CD4-positive, alpha-beta memory T cell (primary cell): ENCODE data around the gene TNFRSF18. TPM values are rescaled to one million over a fixed set of nuclear protein-coding genes. Genes with fewer than 3 reads are reported as not detected.

Experiments used
- CTCF ChIA-PET: fragments of 350-600 bp; sonication (Branson Sonifier 250); formaldehyde crosslinking; loops from one replicate; lab custom pipeline; 2021; ENCODE audit warnings: inconsistent platforms; ENCODE audit not compliant: partially characterized antibody; lab: Charles Lee
- POLR2A ChIA-PET: fragments of 350-600 bp; sonication (Branson Sonifier 250); formaldehyde crosslinking; loops from one replicate; lab custom pipeline; 2021; ENCODE audit not compliant: partially characterized antibody; lab: Charles Lee
- DNase-seq, 5 donors: peaks; one replicate each; pipeline versions ENCODE4 v3.0.0 to v3.0.0-alpha.2; 2020 to 2022; ENCODE audit warnings: mixed read lengths in 1 of 5
- H3K27ac ChIP-seq: one replicate; pipeline ENCODE4 v1.7.0; 2013; ENCODE audit warnings: low read depth, low read length
- H3K27me3 ChIP-seq: 2 replicates; pipeline ENCODE4 v1.7.0; 2013; ENCODE audit warnings: mild to moderate bottlenecking, low read length, moderate library complexity; ENCODE audit not compliant: insufficient read depth
- H3K36me3 ChIP-seq: 2 replicates; pipeline ENCODE4 v1.7.0; 2013; ENCODE audit warnings: mild to moderate bottlenecking, low read length, moderate library complexity; ENCODE audit not compliant: insufficient read depth
- H3K4me1 ChIP-seq: 2 replicates; pipeline ENCODE4 v1.7.0; 2013; ENCODE audit warnings: mild to moderate bottlenecking, low read length, moderate library complexity; ENCODE audit not compliant: insufficient read depth
- H3K4me3 ChIP-seq, 2 donors: one replicate each; pipeline ENCODE4 v1.7.0; 2013; ENCODE audit warnings: low read length in 2 of 2, mild to moderate bottlenecking in 1 of 2
- H3K9me3 ChIP-seq, 2 donors: one replicate each; pipeline ENCODE4 v1.7.0; 2013; ENCODE audit warnings: low read length in 2 of 2, control low read depth in 1 of 2; ENCODE audit not compliant: control insufficient read depth in 1 of 2
- H3K27ac Mint-ChIP-seq, 7 donors: one replicate each; pipeline ENCODE4 v1.8.0; 2020 to 2021; ENCODE audit warnings: mixed read lengths in 7 of 7, mild to moderate bottlenecking in 6 of 7, inconsistent platforms in 3 of 7, moderate library complexity in 3 of 7
- H3K27me3 Mint-ChIP-seq, 2 donors: one replicate each; pipeline ENCODE4 v1.8.0; 2020 to 2021; ENCODE audit warnings: mixed read lengths in 2 of 2
- H3K36me3 Mint-ChIP-seq, 2 donors: one replicate each; pipeline ENCODE4 v1.8.0; 2020 to 2021; ENCODE audit warnings: mixed read lengths in 2 of 2, inconsistent platforms in 1 of 2, mild to moderate bottlenecking in 1 of 2
- H3K4me1 Mint-ChIP-seq, 4 donors: one replicate each; pipeline ENCODE4 v1.8.0; 2020 to 2021; ENCODE audit warnings: mixed read lengths in 4 of 4, mild to moderate bottlenecking in 1 of 4
- H3K4me3 Mint-ChIP-seq, 8 donors: one replicate each; pipeline ENCODE4 v1.8.0; 2020 to 2021; ENCODE audit warnings: mixed read lengths in 8 of 8, mild to moderate bottlenecking in 7 of 8, moderate library complexity in 6 of 8, inconsistent platforms in 3 of 8
- H3K9me3 Mint-ChIP-seq, 8 donors: one replicate each; pipeline ENCODE4 v1.8.0; 2020 to 2021; ENCODE audit warnings: mixed read lengths in 8 of 8, mild to moderate bottlenecking in 5 of 8, inconsistent platforms in 3 of 8, moderate library complexity in 1 of 8
- intact Hi-C: fragments of 100-400 bp; cut with micrococcal nuclease; formaldehyde crosslinking; loops from one replicate; pipeline ENCODE4 v1.15.1; 2023
- polyA plus RNA-seq, 2 donors: library from polyadenylated mRNA; unstranded; fragments of 300-500 nt; fragmentation: Illumina TruSeq; gene quantifications; one replicate each; pipeline ENCODE4 v1.2.3, GENCODE V29; 2021
- total RNA-seq, 2 experiments: library from RNA; stranded (reverse); gene quantifications; one replicate each; pipeline ENCODE4 v1.2.3, GENCODE V29; 2021

Gene TNFRSF18
- total and polyA plus RNA-seq, 4 experiments from 2014 or later: 8.0 to 27.1 (median 15.4) TPM

GRCh38 chr1:1165485-1165884 lies 40.9 kb downstream of the TNFRSF18 start:
- peaks cover 3 to 8% of the 10 kb centered on the region in 2 donors for H3K27me3 Mint-ChIP-seq
- no peaks in the 10 kb centered on the region for H3K36me3 Mint-ChIP-seq
- ChIA-PET CTCF (no interaction called here), POLR2A (no interaction called here)
- peaks cover 3 to 5% (median 5%) of the 10 kb centered on the region in 4 donors for H3K4me1 Mint-ChIP-seq
- Histone ChIP-seq H3K27me3 (no peaks in the 10 kb centered on the region), H3K27ac (no peak overlapping the region), H3K9me3 (no peaks in the 10 kb centered on the region), H3K4me3 (no peak overlapping the region), H3K36me3 (no peaks in the 10 kb centered on the region), H3K4me1 (peaks cover 9% of the 10 kb centered on the region)
- no peak overlapping the region for H3K27ac Mint-ChIP-seq
- H3K4me3 Mint-ChIP-seq: no peak overlapping the region
- intact Hi-C loops: no loop called here
- H3K9me3 Mint-ChIP-seq: no peaks in the 10 kb centered on the region
- DNase-seq: no peak

- Mint-ChIP-seq H3K36me3 (no peaks in the 10 kb centered on the region), H3K4me1 (peaks cover under 1 to 2% (median 1%) of the 10 kb centered on the region in 4 donors), H3K4me3 (no peak overlapping the region), H3K27me3 (peaks cover 1 to 5% of the 10 kb centered on the region in 2 donors), H3K27ac (no peak overlapping the region), H3K9me3 (no peaks in the 10 kb centered on the region)
- Histone ChIP-seq H3K27ac (no peak overlapping the region), H3K4me3 (no peak overlapping the region), H3K4me1 (peaks cover 2% of the 10 kb centered on the region), H3K36me3 (no peaks in the 10 kb centered on the region), H3K9me3 (no peaks in the 10 kb centered on the region), H3K27me3 (no peaks in the 10 kb centered on the region)
- CTCF ChIA-PET: no interaction called here
- POLR2A ChIA-PET: no interaction called here
- intact Hi-C loops: no loop called here
- DNase-seq: peak in 1 of 5 donors; percentile 11
These were observed 41.5 kb downstream of the TNFRSF18 start for GRCh38 chr1:1164701-1165451.

- ChIA-PET POLR2A (no interaction called here), CTCF (no interaction called here)
- H3K36me3 Mint-ChIP-seq: no peaks in the 10 kb centered on the region
- Histone ChIP-seq H3K36me3 (no peaks in the 10 kb centered on the region), H3K4me1 (no peaks in the 10 kb centered on the region), H3K4me3 (no peak overlapping the region), H3K9me3 (no peaks in the 10 kb centered on the region), H3K27me3 (no peaks in the 10 kb centered on the region), H3K27ac (no peak overlapping the region)
- peak overlapping the region in 2 of 7 donors; percentile 30 to 51 for H3K27ac Mint-ChIP-seq
- peaks cover 0 to 1% (median 0%) of the 10 kb centered on the region in 4 donors for H3K4me1 Mint-ChIP-seq
- peaks cover 1 to 3% of the 10 kb centered on the region in 2 donors for H3K27me3 Mint-ChIP-seq
- H3K9me3 Mint-ChIP-seq: no peaks in the 10 kb centered on the region
- intact Hi-C loops: no loop called here
- peak in 1 of 5 donors; percentile 9 for DNase-seq
- no peak overlapping the region for H3K4me3 Mint-ChIP-seq
These were observed 42.1 kb downstream of the TNFRSF18 start for GRCh38 chr1:1164361-1164700.

GRCh38 chr1:1163538-1164070 lies 42.8 kb downstream of the TNFRSF18 start:
- DNase-seq: peak in 1 of 5 donors; percentile 13
- Mint-ChIP-seq H3K4me1 (peaks cover 0 to 1% (median 0%) of the 10 kb centered on the region in 4 donors), H3K9me3 (no peaks in the 10 kb centered on the region), H3K27me3 (peaks cover 1 to 3% of the 10 kb centered on the region in 2 donors), H3K27ac (peak overlapping the region in 1 of 7 donors; percentile 30), H3K36me3 (no peaks in the 10 kb centered on the region), H3K4me3 (no peak overlapping the region)
- ChIA-PET POLR2A (no interaction called here), CTCF (no interaction called here)
- no peaks in the 10 kb centered on the region for H3K27me3 ChIP-seq
- no peak overlapping the region for H3K4me3 ChIP-seq
- intact Hi-C loops: no loop called here
- H3K4me1 ChIP-seq: peaks cover 3% of the 10 kb centered on the region
- H3K36me3 ChIP-seq: no peaks in the 10 kb centered on the region
- H3K9me3 ChIP-seq: no peaks in the 10 kb centered on the region
- H3K27ac ChIP-seq: no peak overlapping the region

GRCh38 chr1:1162597-1163537 lies 43.5 kb downstream of the TNFRSF18 start:
- Mint-ChIP-seq H3K36me3 (no peaks in the 10 kb centered on the region), H3K27me3 (peaks cover 1 to 3% of the 10 kb centered on the region in 2 donors), H3K9me3 (no peaks in the 10 kb centered on the region), H3K27ac (no peak overlapping the region), H3K4me1 (peaks cover 0 to 1% (median 0%) of the 10 kb centered on the region in 4 donors), H3K4me3 (no peak overlapping the region)
- H3K27me3 ChIP-seq: no peaks in the 10 kb centered on the region
- H3K4me1 ChIP-seq: peaks cover 8% of the 10 kb centered on the region
- CTCF ChIA-PET: no interaction called here
- no peaks in the 10 kb centered on the region for H3K9me3 ChIP-seq
- no peaks in the 10 kb centered on the region for H3K36me3 ChIP-seq
- intact Hi-C loops: no loop called here
- no peak overlapping the region for H3K4me3 ChIP-seq
- H3K27ac ChIP-seq: no peak overlapping the region
- DNase-seq: peak in 1 of 5 donors; percentile 3
- POLR2A ChIA-PET: no interaction called here

- Histone ChIP-seq H3K36me3 (no peaks in the 10 kb centered on the region), H3K9me3 (no peaks in the 10 kb centered on the region), H3K4me3 (no peak overlapping the region), H3K27me3 (no peaks in the 10 kb centered on the region), H3K27ac (no peak overlapping the region), H3K4me1 (peaks cover 8% of the 10 kb centered on the region)
- Mint-ChIP-seq H3K9me3 (no peaks in the 10 kb centered on the region), H3K36me3 (peaks cover 0 to 1% of the 10 kb centered on the region in 2 donors), H3K4me1 (peaks cover 0 to 2% (median under 1%) of the 10 kb centered on the region in 4 donors), H3K4me3 (no peak overlapping the region), H3K27ac (no peak overlapping the region), H3K27me3 (peaks cover 1 to 3% of the 10 kb centered on the region in 2 donors)
- no peak for DNase-seq
- intact Hi-C loops: no loop called here
- ChIA-PET POLR2A (no interaction called here), CTCF (no interaction called here)
These were observed 44.7 kb downstream of the TNFRSF18 start for GRCh38 chr1:1161683-1162079.
